NCI-H187 treated with DMSO at 0.1 percent for 48 hours (cell line): ENCODE results near the gene MRM1.
"Not testable (repeated sequence)": the region's sequence is repeated elsewhere in the genome, so short reads cannot be mapped to it uniquely, and the experiment has no call there.

ENCODE experiments used
- DNase-seq: peaks from one replicate; lab custom pipeline; 2025; lab: John Stamatoyannopoulos, UW

The MRM1 gene

DNA sequence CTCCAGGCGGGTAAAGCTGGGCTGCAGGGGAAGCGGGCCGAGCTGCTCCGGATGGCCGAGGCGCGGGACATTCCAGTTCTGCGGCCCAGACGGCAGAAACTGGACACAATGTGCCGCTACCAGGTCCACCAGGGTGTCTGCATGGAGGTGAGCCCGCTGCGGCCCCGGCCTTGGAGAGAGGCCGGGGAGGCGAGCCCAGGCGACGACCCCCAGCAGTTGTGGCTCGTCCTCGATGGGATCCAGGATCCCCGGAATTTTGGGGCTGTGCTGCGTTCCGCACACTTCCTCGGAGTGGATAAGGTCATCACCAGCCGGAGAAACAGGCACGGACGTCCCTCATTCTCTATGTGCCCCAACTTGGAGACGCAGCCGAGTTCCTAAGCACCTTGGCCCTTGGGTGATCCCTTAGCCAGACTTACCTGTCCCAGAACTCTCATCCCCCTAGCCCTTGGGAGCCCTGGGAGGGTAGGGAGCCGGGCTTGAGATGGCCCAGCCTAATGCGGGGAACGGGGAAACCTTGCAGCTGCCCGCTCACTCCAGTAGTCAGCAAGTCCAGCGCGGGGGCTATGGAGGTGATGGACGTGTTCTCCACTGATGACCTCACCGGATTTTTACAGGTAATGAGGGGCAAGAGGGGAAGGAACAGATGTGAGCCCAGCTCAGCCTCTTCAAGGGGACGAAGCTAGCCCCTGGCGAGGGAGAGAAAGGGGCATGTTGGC lies 806 bp downstream of the MRM1 start:
- no peak for DNase-seq

DNA sequence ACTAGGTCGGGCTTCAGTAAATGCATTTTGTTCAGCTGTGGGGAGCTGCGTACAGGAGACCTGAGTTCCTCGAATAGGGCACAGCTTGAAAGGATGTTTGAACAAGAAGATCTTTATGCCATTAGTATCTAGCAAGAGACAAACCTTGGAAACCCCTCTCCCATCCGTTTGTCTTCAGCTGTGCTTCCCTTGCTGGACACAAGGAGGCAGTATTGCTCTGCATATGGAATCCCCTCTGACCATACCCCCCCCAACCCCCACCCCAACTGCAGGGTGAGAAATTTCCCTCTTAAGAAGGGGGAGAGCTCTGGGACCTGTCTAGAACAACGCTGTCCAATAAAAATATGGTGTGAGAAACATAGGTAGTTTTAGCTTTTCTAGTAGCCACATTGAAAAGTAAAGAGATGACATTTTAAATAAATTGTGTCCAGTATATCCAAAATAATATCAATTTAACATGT lies 1.6 kb downstream of the MRM1 start:
- no peak for DNase-seq

DNA sequence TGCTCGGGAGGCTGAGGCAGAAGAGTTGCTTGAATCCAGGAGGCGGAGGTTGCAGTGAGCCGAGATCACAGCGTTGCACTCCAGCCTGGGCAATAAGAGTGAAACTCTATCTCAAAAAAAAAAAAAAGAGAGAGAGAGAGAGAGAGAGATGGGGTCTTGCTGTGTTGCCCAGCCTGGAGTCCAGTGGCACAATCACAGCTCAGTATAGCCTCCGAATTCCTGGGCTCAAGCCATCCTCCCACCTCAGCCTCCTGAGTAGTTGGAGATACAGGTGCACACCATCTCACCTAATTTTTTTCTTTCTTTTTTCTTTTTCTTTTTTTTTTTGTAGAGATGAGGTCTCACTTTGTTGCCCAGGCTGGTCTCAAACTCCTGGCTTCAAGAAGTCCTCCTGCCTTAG lies 3.6 kb downstream of the MRM1 start:
- not testable (repeated sequence) for DNase-seq

DNA sequence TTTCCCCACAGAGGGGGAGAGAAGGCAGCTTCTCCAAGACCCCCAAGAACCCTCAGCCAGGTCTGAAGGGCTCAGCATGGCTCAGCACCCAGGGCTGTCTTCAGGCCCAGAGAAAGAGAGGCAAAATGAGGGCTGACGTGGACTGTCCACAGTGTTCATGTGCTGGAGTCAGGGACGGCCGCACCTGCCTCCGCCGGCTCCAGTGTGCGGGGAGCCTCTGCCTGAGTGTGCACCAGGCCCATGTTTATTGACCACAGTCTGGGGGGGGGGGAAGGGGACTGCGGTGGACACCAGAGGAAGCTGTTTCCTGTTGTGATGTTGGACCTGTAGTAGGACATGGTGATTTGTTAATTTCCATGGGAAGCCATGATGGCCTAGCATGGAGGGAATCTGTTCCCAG lies 6.9 kb downstream of the MRM1 start:
- DNase-seq: no peak

DNA sequence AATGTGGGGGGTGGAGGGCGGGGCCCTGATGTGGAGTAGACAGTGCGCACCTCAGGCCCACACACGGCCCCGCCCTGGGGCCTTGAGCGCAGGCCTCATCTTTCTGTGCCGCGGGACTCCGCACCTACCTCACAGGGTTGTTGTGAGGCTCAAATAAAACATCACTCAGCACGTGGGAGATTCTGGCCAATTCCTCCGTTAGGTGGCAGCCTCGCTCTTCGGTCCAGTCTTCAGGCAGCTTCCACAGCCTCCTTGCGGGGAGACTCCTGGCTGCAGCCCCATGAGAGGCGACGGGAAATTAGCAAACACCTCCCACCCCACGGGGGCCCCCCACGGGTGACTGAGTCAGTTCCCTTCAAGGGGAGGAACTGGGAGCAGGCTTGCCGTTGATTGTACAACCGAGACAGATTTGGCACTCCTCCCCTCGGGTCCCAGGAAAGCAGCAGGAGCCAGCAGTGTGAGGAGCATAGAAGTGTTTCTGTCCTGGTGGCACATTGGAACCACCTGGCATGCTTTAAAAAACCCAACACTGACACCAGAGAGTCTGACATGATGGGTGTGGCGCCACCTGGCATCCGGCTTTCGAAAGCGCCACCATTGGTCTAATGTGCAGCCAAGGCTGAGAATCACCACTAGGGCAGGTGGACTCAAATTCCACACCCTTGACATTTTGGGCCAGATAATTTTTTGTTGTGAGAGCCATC lies 7.6 kb downstream of the MRM1 start:
- peak; percentile 31 for DNase-seq

DNA sequence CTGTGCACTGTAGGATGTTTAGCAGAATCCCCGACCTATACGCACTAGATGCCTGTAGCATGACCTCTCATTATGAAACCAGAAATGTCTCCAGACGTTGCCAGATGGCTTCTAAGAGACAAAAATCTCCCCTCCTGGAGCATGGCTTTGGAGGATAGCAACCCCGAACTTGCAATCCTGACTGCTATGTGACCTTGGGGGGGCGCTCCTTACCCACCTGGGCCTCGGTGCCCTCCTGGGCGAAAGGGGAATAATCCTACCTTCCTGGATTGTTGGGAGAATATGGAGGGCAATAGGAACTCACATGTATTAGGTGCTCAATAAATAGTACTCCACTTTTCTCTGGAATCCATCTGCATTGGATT lies 8.1 kb downstream of the MRM1 start:
- no peak for DNase-seq

DNA sequence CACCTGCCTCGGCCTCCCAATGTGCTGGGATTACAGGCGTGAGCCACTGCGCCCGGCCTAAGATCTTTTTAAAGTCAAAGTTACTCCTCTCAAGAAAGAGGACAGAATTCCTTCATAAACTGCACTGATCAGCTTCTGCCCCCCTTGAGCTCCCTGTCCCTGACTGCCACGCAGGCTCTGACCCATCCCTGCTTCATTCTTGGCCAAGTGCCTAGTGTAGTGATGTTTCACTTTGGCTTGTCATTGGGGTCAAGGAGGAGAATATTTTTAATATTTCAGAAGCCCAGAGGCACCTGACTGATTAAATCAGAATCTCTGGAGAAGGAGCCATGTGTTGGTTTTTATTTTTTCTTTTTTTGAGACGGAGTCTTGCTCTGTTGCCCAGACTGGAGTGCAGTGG lies 9.1 kb downstream of the MRM1 start:
- DNase-seq: no peak

DNA sequence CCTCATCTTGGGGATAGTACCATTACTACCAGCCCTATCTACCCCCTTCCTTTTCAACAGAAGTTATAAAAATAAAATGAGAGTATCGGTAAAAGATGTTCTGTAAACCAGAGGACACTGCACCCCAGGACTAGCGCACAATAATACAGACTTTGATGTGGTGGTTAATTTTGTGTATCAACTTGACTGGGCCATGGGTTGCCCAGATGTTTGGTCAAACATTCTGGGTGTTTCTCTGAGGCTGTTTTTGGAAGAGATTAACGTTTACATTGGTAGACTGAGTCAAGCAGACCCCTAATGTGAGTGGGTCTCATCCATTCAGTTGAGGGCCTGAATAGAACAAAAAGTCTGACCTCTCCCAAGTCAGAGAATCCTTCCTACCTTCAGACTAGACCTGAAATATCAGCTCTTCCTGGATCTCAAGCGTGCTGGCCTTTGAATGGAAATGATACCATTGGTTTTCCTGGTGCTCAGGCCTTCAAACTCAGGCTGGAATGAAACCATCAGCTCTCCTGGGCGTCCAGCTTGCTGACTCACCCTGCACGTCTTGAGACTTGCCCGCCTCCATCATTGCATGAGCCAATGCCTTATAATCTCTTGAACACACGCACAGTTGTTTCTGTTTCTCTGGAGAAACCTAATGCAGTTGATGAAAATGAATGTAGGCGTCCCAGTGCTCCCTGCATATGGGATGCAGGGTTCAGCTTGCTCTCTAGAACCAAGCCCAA lies 10.1 kb downstream of the MRM1 start:
- DNase-seq: no peak

DNA sequence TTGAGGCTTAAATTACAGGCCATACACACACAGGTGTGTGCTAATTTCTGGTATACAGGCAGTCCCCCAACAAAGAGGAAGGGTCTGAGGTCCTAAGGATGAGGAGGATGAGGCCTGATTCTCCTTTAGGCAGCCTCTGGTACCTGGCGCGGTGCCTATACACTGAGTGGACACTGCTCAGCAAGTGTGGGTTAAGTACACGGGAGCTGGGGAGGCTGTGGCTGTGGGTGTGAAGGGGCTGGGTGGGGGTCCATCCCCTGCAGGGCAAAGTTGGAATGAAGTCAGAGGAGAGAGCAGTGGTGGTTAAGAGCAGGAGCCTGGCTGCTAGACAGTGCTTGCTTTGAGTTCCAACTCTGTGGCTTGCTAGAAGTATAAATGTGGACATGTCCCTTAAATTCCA lies 10.9 kb downstream of the MRM1 start:
- no peak for DNase-seq

DNA sequence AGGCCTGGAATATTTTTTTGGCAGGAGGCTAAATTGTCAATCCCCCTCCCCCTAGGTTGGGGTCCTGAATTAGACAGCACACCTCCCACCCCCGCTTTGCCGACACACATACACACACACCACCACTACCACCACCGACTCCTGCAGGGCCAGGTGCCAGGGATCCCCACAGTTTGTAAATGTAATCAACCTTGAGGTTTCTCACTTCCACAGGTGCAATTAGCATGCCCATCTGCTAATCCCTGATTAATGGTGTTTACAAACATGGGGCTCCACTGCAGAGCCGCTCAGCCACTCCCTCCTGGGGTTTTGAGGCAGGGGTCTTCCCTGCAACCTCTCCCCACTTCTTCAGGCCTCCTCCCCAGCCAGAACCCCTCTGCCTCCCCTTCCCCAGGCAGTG lies 11.8 kb downstream of the MRM1 start:
- DNase-seq: no peak

DNA sequence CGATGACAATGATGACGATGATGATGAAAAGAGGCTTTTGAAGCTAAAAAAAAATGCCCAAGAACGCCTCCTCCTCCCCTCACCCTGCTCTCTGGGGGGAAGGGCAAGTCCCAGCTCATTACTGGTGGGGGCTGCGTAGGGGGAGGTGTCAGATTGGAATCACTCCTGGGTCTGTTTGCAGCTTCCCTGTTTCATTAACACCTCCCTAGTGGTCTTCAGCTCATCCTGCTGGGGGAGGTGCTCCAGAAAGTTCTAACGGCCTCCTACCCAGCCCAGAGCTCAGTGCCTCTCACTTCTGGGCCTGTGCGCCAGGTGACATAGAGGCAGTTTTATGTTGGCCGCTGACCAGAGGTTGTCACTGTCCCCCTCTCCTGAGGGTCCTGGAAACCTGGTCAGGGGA lies 12.7 kb downstream of the MRM1 start:
- no peak for DNase-seq

DNA sequence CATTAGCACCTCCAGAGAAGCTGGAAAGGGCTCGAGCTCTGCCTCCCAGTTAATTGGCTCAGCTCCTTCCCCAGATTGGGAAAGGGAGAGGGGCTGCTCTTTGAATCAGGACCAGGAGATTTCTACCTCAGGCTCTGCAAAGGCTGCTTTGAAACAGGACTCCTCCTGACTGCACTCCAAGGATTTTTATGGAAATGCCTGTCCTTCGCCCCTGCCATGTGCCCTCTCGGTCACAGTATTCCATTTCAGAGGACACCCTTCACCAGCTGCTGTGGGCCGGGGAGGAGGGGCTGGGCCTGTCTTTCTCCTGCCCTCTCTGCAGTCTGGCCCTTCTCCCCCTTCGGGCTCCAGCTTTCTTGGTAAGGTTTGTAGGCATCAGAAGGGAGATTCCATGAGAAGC lies 13.6 kb downstream of the MRM1 start:
- DNase-seq: no peak

DNA sequence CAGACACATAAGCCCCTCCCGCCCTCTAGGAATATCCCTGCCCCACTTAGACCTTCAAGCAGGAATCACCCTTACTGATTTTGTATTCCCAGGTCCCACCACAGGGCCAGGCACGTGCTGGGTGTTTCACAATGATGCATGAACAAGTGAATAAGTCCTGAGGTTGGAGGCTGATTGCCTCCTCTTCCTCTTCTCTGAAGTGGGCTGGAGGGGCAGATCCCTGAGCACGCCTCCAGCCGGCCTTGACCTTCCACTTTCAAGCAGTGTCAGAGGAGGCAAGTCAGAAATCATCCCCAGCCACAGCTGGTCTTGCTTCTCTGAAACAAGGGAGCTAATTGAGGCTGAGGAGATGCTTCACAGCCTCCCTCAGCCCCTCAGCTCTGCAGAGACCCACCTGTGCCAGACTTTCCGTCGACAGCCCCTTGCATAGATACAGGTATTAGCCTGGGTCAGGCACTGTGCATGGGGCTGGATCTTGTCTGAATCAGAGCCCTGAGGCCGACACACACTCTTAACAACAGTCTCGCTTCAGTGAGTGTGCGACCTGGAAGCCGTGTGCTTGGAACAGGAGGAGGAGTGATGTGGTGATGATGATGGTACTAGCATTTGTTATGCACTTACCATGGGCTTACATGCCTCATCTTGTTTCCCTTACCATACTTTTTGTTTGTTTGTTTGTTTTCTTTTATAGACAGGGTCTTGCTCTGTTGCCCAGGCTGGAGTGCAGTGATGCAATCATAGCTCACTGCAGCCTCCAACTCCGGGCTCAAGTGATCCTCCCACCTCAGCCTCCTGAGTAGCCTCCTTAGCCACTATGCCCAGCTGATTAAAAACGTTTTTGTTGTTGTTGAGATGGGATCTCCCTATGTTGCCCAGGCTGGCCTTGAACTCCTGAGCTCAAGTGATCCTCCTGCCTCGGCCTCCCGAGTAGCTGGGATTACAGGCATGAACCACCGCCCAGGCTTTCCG lies 15.0 kb downstream of the MRM1 start:
- DNase-seq: no peak

DNA sequence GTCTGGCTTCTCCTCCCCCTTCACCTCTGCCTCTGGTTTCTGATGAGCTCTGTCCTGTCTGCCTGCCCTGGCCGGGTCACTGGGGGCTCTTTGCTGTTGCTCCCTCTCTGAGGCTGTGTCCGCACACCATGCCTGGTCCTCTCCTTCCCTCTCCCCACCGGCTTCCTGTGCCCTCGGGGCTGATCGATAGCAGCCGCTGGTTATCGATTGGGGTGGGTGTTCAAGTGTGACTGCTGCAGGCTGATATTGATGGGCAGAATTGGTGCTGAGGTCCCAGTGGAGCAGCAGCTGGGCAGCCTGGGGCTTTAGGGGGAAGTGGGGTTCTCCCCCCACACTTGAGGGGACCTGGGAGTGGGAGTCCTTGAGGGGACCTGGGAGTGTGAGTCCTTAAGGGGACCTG lies 16.4 kb downstream of the MRM1 start:
- no peak for DNase-seq

DNA sequence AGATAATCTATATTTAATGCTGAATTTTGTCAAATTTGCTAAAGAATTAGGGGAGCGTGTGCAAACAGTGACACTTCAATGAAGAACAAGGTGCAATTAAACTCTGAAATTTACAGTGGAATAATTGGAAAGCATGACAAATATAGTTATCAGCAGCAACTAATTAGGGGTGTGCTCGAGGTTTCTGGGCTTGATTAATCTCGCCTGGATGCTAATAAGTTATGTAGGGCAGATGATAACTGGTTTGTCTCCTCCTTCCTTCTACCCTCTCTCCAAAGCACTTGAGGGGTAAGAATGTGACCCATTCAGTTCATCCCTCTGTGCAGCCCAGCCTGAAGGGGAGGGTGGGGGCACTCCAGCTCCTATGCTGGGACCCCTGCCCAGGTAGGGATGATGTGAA lies 21.9 kb downstream of the MRM1 start:
- DNase-seq: no peak

DNA sequence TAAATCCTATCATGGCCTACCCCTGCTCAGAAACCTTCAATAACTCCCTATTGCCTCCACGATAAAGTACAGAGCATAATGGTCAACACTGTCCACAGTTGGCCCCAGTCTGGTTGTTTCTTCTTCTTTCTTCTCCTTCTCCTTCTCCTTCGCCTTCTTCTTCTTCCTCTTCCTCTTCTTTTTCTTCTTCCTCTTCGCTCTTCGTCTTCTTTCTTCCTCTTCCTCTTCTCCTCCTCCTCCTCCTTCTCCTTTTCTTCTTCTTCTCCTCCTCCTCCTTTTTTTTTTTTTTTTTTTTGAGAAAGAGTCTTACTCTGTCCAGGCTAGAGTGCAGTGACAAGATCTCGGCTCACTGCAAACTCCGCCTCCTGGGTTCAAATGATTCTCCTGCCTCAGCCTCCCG lies 23.8 kb downstream of the MRM1 start:
- no peak for DNase-seq

DNA sequence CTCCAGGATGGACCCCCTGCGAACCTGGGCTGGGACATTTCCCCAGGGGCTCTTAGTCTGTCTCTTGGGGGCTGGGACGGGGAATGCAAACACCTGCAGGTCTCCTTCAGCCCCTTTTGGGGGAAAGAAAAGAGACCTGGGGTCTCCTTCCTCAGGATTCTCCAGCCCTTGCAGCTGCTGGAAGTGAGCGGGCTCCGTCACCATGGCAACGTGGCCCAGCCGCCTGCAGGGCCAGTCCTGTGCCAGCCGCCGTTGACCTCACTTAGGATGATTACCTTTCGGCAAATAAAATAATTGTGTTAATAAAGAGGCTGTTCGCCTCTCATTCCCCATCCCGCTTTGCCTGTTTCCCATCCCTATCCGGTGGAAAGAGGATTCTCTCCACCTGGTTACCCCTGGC lies 25.7 kb downstream of the MRM1 start:
- DNase-seq: no peak

DNA sequence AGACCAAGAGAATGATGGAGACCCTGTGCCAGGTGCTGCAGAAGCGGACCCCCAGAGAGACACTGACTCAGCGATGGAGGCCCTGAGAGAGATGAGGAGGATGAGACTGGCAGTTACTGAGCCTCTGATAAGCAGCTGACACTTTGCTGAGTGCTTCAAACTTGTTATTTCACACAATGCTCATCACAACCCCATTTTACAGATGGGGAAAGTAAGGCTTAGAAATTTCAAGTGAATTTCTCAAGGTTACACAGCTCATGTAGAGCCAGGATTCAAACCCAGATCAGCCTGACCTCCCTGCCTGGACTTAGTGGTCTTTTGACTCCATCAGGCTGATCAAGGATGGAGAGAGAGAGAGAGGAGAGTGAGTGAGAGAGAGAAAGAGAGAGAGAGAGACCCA lies 27.2 kb downstream of the MRM1 start:
- DNase-seq: no peak

DNA sequence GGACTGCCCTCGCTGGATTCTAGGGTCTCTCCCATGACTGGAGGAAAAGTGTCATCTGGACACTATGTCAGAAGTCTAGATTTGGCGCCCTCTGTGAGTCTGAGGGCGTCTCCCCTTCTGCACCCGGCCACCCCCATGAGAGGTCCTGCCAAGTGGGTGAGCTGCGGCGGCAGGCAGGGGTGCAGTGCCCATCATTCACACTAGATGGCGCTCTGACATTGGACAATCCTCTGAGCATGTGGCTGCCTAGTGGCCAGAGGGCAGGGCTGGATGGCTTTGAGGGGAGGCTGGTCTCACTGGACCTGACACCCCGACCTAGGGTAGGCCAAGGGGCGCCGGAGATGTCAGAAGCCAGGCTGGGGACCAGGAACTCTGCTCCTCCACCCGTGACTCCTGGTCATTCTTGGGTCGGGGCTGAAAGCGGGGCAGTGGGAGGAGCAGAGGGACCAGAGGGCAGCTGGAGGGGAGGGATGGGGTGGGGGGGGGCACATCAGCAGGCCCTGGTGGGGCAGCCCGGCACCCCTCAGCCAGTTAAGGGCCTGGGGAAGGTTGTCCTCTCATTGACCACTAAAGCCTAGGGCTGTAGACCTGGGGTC lies 28.0 kb downstream of the MRM1 start:
- DNase-seq: no peak

DNA sequence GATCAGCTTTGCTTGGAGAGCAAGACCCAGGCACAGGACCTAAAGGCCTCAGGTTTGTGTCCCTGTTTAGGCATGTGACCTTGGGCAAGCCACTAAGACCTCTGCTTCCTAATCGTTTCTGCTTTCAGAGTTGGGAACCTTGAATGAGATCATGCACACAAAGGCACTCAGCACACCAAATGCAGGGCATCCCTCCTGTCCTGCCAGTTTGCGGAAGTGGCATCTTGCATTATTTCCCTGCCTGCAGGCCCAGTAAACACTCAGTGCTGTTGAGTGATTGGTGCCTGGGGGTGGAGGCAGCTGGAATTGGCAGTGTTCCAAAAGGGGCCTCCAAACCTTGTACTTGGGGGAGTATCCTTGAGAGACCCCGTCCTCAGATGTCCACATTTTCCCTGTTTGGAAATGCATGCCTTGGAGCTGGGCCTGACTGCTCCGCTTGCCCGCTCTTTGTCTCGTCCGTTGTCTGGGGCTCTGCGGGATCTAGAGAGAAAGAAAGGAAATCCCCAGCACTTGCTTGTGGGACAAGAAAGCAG lies 28.7 kb downstream of the MRM1 start:
- no peak for DNase-seq

DNA sequence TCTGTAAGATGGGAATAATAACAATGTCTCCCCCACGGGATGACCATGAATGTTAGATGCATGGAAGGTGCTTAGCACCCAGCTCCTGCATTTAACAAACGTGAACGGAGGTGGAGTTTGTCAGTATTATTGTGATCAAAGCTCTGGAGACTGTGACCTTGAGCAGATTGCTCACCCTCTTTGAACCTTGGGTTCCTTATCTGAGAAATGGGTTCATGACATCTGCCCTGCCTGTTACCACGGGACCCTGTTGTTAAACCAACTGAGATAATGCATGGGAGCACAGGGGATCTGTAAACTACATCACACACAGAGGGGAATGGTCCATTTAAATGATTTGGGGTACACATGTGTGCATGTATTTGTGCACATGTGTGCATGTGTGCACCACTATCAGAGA lies 29.6 kb downstream of the MRM1 start:
- no peak for DNase-seq
